SK-N-SH (cell line): ENCODE data around the gene BCAN. TPM values are rescaled to one million over a fixed set of nuclear protein-coding genes. Genes with fewer than 3 reads are reported as not detected.

Experiments used
- CTCF ChIA-PET: fragments of 300-600, 350-600 bp; formaldehyde crosslinking; extraction: SDS; loops from one replicate; lab custom pipeline; 2021; lab: Yijun Ruan, JAX
- POLR2A ChIA-PET: fragments of 350-600 bp; sonication (Branson Sonifier 250); formaldehyde crosslinking; extraction: SDS; loops from one replicate; lab custom pipeline; 2020; ENCODE audit warnings: antibody characterized with exemption, inconsistent platforms; lab: Yijun Ruan, JAX
- DNase-seq: peaks from one replicate; pipeline ENCODE4 v3.0.0; 2012
- H2AFZ ChIP-seq: fragments of 200-600 bp; sonication (generic); 2 replicates; pipeline ENCODE4 v1.8.1; 2016; ENCODE audit warnings: antibody characterized with exemption, mild to moderate bottlenecking, low read depth
- H3F3A ChIP-seq: fragments of 200-600 bp; sonication (generic); replicated peaks from 2 replicates; pipeline ENCODE3; 2016; ENCODE audit warnings: antibody characterized with exemption, mild to moderate bottlenecking; ENCODE audit not compliant: insufficient read depth
- H3K27ac ChIP-seq, 2 experiments: fragments of 200-500 bp in 1 of 2; fragments of 200-600 bp in 1 of 2; sonication (Bioruptor generic) in 1 of 2; sonication (generic), shearing (Covaris generic) in 1 of 2; 2 replicates each; pipeline versions ENCODE4 v1.5.1 to v1.6.1; 2014 to 2016; ENCODE audit warnings: low read depth in 2 of 2, inconsistent platforms in 1 of 2, low read length in 1 of 2, mild to moderate bottlenecking in 1 of 2, mixed read lengths in 1 of 2
- H3K27me3 ChIP-seq: fragments of 200-600 bp; sonication (generic), shearing (Covaris generic); 2 replicates; pipeline ENCODE4 v1.6.1; 2016; ENCODE audit warnings: mixed run types; ENCODE audit not compliant: insufficient read depth
- H3K36me3 ChIP-seq, 2 experiments: fragments of 200-500 bp in 1 of 2; fragments of 200-600 bp in 1 of 2; sonication (Bioruptor generic) in 1 of 2; sonication (generic) in 1 of 2; replicated peaks in 1 of 2; 2 replicates each; pipeline versions ENCODE3 to v1.5.1; 2014 to 2016; ENCODE audit warnings: low read length in 1 of 2, mild to moderate bottlenecking in 1 of 2; ENCODE audit not compliant: insufficient read depth in 2 of 2, control insufficient read depth in 1 of 2
- H3K4me1 ChIP-seq, 2 experiments: fragments of 200-500 bp in 1 of 2; fragments of 200-600 bp in 1 of 2; sonication (Bioruptor generic) in 1 of 2; sonication (generic), shearing (Covaris generic) in 1 of 2; 2 replicates each; pipeline versions ENCODE4 v1.5.1 to v1.6.1; 2014 to 2016; ENCODE audit warnings: low read depth in 1 of 2, low read length in 1 of 2, mixed run types in 1 of 2; ENCODE audit not compliant: insufficient read depth in 2 of 2, control insufficient read depth in 1 of 2
- H3K4me2 ChIP-seq: fragments of 200-600 bp; sonication (generic), shearing (Covaris generic); 2 replicates; pipeline ENCODE4 v1.6.1; 2017; ENCODE audit warnings: mixed run types
- H3K4me3 ChIP-seq, 2 experiments: fragments of 200-500 bp in 1 of 2; fragments of 200-600 bp in 1 of 2; sonication (Bioruptor generic) in 1 of 2; sonication (generic), shearing (Covaris generic) in 1 of 2; 2 replicates each; pipeline versions ENCODE4 v1.5.1 to v1.8.1; 2014 to 2016; ENCODE audit warnings: low read depth in 2 of 2, inconsistent platforms in 1 of 2, low read length in 1 of 2, mild to moderate bottlenecking in 1 of 2, mixed read lengths in 1 of 2, moderate library complexity in 1 of 2
- H3K79me2 ChIP-seq: fragments of 200-600 bp; sonication (generic); 2 replicates; pipeline ENCODE4 v1.8.1; 2017; ENCODE audit warnings: mild to moderate bottlenecking; ENCODE audit not compliant: insufficient read depth
- H3K9ac ChIP-seq: fragments of 200-600 bp; sonication (generic); 2 replicates; pipeline ENCODE4 v1.6.1; 2017; ENCODE audit warnings: mixed run types
- H3K9me2 ChIP-seq: fragments of 200-600 bp; sonication (generic); 2 replicates; pipeline ENCODE4 v1.6.1; 2017; ENCODE audit warnings: mixed run types
- H3K9me3 ChIP-seq: fragments of 200-600 bp; sonication (generic); 2 replicates; pipeline ENCODE4 v1.6.1; 2017; ENCODE audit warnings: mixed run types, mild to moderate bottlenecking, moderate library complexity
- H4K20me1 ChIP-seq: fragments of 200-600 bp; sonication (generic); 2 replicates; pipeline ENCODE4 v1.6.1; 2017; ENCODE audit warnings: mild to moderate bottlenecking, mixed run types; ENCODE audit not compliant: insufficient read depth
- CHD2 ChIP-seq: fragments of 150-350 bp; IDR thresholded peaks from 2 replicates; pipeline ENCODE4 v1.6.1; 2018; ENCODE audit warnings: low read length; ENCODE audit not compliant: partially characterized antibody
- ELF1 ChIP-seq: IDR thresholded peaks from 2 replicates; pipeline ENCODE4 v1.4.0; 2012
- EP300 ChIP-seq, 2 experiments: IDR thresholded peaks; 2 replicates each; pipeline versions ENCODE4 v1.4.0 to v1.6.1; 2012; ENCODE audit warnings: borderline replicate concordance in 1 of 2, low read depth in 1 of 2, low read length in 1 of 2
- FOSL2 ChIP-seq: IDR thresholded peaks from 2 replicates; pipeline ENCODE4 v1.4.0; 2012; ENCODE audit warnings: low read depth, mild to moderate bottlenecking, moderate library complexity, borderline replicate concordance
- FOXM1 ChIP-seq: IDR thresholded peaks from 2 replicates; pipeline ENCODE4 v1.4.0; 2012; ENCODE audit warnings: low read depth, mild to moderate bottlenecking
- GABPA ChIP-seq: IDR thresholded peaks from 2 replicates; pipeline ENCODE4 v1.4.0; 2012; ENCODE audit warnings: low read depth, mild to moderate bottlenecking
- MXI1 ChIP-seq: IDR thresholded peaks from 2 replicates; pipeline ENCODE4 v1.6.1; 2012; ENCODE audit warnings: mild to moderate bottlenecking, low read depth, low read length, improper control_type of control experiment
- NRF1 ChIP-seq: IDR thresholded peaks from 2 replicates; pipeline ENCODE4 v1.6.1; 2012; ENCODE audit warnings: low read depth, mild to moderate bottlenecking, low read length
- POLR2AphosphoS5 ChIP-seq: IDR thresholded peaks from 2 replicates; pipeline ENCODE4 v1.6.1; 2012; ENCODE audit warnings: low read depth, low read length
- RXRA ChIP-seq: IDR thresholded peaks from 2 replicates; pipeline ENCODE4 v1.4.0; 2012; ENCODE audit warnings: low read depth, mild to moderate bottlenecking, borderline replicate concordance
- SIN3A ChIP-seq: IDR thresholded peaks from 2 replicates; pipeline ENCODE4 v1.6.1; 2012; ENCODE audit warnings: low read depth, mild to moderate bottlenecking, low read length, moderate library complexity, borderline replicate concordance
- SMC3 ChIP-seq: IDR thresholded peaks from 2 replicates; pipeline ENCODE4 v1.6.1; 2012; ENCODE audit warnings: low read depth, low read length, improper control_type of control experiment
- TAF1 ChIP-seq: IDR thresholded peaks from 2 replicates; pipeline ENCODE4 v1.6.1; 2012; ENCODE audit warnings: low read depth, mild to moderate bottlenecking, low read length, moderate library complexity, borderline replicate concordance
- TCF12 ChIP-seq: IDR thresholded peaks from 2 replicates; pipeline ENCODE4 v1.4.0; 2012
- USF1 ChIP-seq: IDR thresholded peaks from 2 replicates; pipeline ENCODE4 v1.4.0; 2012; ENCODE audit warnings: low read depth, borderline replicate concordance
- WGBS: methylation state at CpG from one replicate; pipeline ENCODE4 v1.1.6; 2017; ENCODE audit warnings: low lambda C conversion rate; 5-methylcytosine and 5-hydroxymethylcytosine counted together
- polyA plus RNA-seq, 3 experiments: library from polyadenylated mRNA; depleted of rRNA; stranded (reverse); fragments of >200 nt; gene quantifications; 2 replicates each; pipeline ENCODE4 v1.2.3, GENCODE V29; 2012
- TF ChIP-seq, protein P1 (sequence below): IDR thresholded peaks from 2 replicates; pipeline ENCODE4 v1.4.0; 2012; ENCODE audit warnings: low read depth
- TF ChIP-seq, protein P2 (sequence below): fragments of 150-350 bp; IDR thresholded peaks from 2 replicates; pipeline ENCODE4 v1.6.1; 2017; ENCODE audit warnings: antibody characterized with exemption, low read length, low read depth, borderline replicate concordance
- TF ChIP-seq, protein P3 (sequence below): IDR thresholded peaks from 2 replicates; pipeline ENCODE4 v1.6.1; 2012; ENCODE audit warnings: mild to moderate bottlenecking, low read depth, low read length, moderate library complexity

The BCAN gene
- polyA plus RNA-seq, 1 of the 3 experiments (the other 2 are of a cell fraction) = 0.25 TPM

- Histone ChIP-seq H3K27me3 (no peaks in the 10 kb centered on the region), H3K4me1 (peaks cover 14 to 70% of the 10 kb centered on the region in 2 experiments; a peak in 3 of 4 replicates), H4K20me1 (no peaks in the 10 kb centered on the region), H3K9me2 (no peaks in the 10 kb centered on the region), H3K9me3 (no peaks in the 10 kb centered on the region), H3K4me2 (peak overlapping the region; percentile 41; the same call in 1 of the 2 replicates), H2AFZ (no peak overlapping the region; the same call in 1 of the 2 replicates), H3K36me3 (no peaks in the 10 kb centered on the region), H3K4me3 (no peak overlapping the region), H3K9ac (no peak overlapping the region), H3K27ac (peak overlapping the region in 1 of 2 experiments; percentile 86; a peak in 2 of 4 replicates), H3K79me2 (no peaks in the 10 kb centered on the region), H3F3A (peaks cover 15% of the 10 kb centered on the region)
- TF ChIP-seq SMC3 (no peak), ELF1 (no peak), EP300 (IDR thresholded peaks at IDR 0.05; ENCODE audit: borderline replicate concordance in 1 of 2, low read depth in 1 of 2, low read length in 1 of 2) (no peak), NRF1 (no peak)
- ChIA-PET POLR2A (interaction anchor here (1.0 to 4.3 kb wide), 3 partner anchors 12 to 19 kb away, joined by 3 to 57 read pairs (median 5); partner anchors contain the start of gene CRABP2), CTCF (interaction anchor here (1.1 to 45.5 kb wide), 10 partner anchors 14 to 235 kb away, joined by 3 to 2702 read pairs (median 51); partner anchors contain the start of genes CRABP2, ISG20L2, METTL25B and NES)
- WGBS = 81% methylated on average over 15 of the region's 16 CpGs
- no peak for DNase-seq
These were observed 51.3 kb downstream of the BCAN start for GRCh38 chr1:156692925-156693847.

DNA sequence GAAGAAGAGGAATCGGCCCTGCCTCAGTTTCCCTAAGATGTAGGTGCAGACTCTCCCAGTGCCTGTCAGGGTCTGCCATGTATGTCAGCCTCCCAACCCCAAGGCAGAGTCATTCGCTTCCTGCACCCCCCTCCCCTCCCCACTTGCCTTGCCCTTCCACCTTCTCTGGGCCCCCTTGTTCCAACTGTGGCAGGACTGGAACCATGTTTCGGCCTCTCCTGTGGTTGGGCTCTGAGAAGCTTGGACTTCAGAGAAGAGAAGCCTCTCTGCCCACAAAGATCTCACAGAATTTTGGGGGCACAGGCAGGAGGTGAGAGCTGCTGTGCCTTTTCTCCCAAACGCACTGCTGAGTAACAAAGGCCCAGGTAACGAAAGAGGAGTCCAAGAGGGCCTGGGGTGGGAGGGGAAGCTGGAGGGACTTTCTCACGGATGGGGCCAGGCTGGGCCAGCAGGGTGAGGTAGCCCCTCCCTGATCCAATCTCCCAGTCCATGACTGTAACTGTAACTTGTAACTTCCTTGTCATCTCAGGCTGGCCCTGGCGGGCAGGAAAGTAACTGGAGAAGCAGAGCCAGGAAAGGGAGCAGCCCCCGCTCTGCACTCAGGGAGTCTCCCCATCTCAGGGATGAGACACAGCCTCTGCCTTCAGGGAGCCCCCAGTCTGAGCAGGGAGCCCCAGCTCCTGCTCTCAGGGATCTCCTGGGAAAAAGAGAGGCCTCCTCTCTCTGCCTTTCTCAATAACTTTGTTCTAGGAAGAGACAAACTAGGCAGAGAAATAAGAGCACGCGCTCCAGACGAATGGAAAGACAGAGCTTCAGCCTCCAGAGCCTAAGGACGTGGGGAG, 52.2 kb downstream of the BCAN start:
- H3K79me2 ChIP-seq = no peaks in the 10 kb centered on the region
- peaks cover 15% of the 10 kb centered on the region for H3F3A ChIP-seq
- WGBS = 69% methylated on average over 12 of the region's 12 CpGs
- ChIA-PET POLR2A (interaction anchor here (0.7 to 2.1 kb wide), 4 partner anchors 9 to 17 kb away, joined by 3 to 5 read pairs (median 5); partner anchors contain the start of gene CRABP2), CTCF (interaction anchor here (1.1 to 45.5 kb wide), 7 partner anchors 16 to 192 kb away, joined by 3 to 2702 read pairs (median 6); partner anchors contain the start of genes CRABP2, ISG20L2, METTL25B and NES)
- no peaks in the 10 kb centered on the region for H4K20me1 ChIP-seq
- DNase-seq = no peak
- no peak overlapping the region for H3K4me3 ChIP-seq
- peak overlapping the region; percentile 34 to 86; a peak in 3 of 4 replicates for H3K27ac ChIP-seq
- no peaks in the 10 kb centered on the region for H3K9me3 ChIP-seq
- H3K4me2 ChIP-seq = peak overlapping the region; percentile 26; the same call in 1 of the 2 replicates
- peaks cover 14 to 69% of the 10 kb centered on the region in 2 experiments; a peak in 3 of 4 replicates for H3K4me1 ChIP-seq
- no peaks in the 10 kb centered on the region for H3K9me2 ChIP-seq
- peak overlapping the region; percentile 69; the same call in 1 of the 2 replicates for H2AFZ ChIP-seq
- no peak overlapping the region for H3K9ac ChIP-seq
- no peaks in the 10 kb centered on the region for H3K27me3 ChIP-seq
- H3K36me3 ChIP-seq = no peaks in the 10 kb centered on the region
- TF ChIP-seq USF1 (no peak), FOSL2 (no peak), TCF12 (no peak), MXI1 (no peak), SIN3A (no peak), FOXM1 (no peak), TAF1 (no peak), GABPA (no peak), NRF1 (no peak), POLR2AphosphoS5 (no peak), RXRA (no peak), CHD2 (no peak)
- TF ChIP-seq, protein P1, sequence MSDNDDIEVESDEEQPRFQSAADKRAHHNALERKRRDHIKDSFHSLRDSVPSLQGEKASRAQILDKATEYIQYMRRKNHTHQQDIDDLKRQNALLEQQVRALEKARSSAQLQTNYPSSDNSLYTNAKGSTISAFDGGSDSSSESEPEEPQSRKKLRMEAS = no peak
- TF ChIP-seq, protein P2, sequence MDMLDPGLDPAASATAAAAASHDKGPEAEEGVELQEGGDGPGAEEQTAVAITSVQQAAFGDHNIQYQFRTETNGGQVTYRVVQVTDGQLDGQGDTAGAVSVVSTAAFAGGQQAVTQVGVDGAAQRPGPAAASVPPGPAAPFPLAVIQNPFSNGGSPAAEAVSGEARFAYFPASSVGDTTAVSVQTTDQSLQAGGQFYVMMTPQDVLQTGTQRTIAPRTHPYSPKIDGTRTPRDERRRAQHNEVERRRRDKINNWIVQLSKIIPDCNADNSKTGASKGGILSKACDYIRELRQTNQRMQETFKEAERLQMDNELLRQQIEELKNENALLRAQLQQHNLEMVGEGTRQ = no peak
- TF ChIP-seq, protein P3, sequence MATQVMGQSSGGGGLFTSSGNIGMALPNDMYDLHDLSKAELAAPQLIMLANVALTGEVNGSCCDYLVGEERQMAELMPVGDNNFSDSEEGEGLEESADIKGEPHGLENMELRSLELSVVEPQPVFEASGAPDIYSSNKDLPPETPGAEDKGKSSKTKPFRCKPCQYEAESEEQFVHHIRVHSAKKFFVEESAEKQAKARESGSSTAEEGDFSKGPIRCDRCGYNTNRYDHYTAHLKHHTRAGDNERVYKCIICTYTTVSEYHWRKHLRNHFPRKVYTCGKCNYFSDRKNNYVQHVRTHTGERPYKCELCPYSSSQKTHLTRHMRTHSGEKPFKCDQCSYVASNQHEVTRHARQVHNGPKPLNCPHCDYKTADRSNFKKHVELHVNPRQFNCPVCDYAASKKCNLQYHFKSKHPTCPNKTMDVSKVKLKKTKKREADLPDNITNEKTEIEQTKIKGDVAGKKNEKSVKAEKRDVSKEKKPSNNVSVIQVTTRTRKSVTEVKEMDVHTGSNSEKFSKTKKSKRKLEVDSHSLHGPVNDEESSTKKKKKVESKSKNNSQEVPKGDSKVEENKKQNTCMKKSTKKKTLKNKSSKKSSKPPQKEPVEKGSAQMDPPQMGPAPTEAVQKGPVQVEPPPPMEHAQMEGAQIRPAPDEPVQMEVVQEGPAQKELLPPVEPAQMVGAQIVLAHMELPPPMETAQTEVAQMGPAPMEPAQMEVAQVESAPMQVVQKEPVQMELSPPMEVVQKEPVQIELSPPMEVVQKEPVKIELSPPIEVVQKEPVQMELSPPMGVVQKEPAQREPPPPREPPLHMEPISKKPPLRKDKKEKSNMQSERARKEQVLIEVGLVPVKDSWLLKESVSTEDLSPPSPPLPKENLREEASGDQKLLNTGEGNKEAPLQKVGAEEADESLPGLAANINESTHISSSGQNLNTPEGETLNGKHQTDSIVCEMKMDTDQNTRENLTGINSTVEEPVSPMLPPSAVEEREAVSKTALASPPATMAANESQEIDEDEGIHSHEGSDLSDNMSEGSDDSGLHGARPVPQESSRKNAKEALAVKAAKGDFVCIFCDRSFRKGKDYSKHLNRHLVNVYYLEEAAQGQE = no peak
